Prostate gland (tissue), 2 donors: ENCODE results near the gene LYPD8.

ENCODE experiments used
- CTCF ChIP-seq, 4 experiments: fragments of 200-600 bp in 2 of 4; fragments of 450-650 bp in 2 of 4; sonication (generic) in 2 of 4; IDR thresholded peaks; 1 replicate in 3 of 4; 2 replicates in 1 of 4; pipeline ENCODE4 v1.5.1; 2016 to 2019; ENCODE audit warnings: antibody characterized with exemption in 4 of 4, mild to moderate bottlenecking in 2 of 4, moderate library complexity in 2 of 4
- POLR2A ChIP-seq: fragments of 450-650 bp; IDR thresholded peaks from one replicate; pipeline ENCODE4 v1.6.1; 2016; ENCODE audit warnings: antibody characterized with exemption, mild to moderate bottlenecking
- POLR2AphosphoS5 ChIP-seq: sonication (generic); formaldehyde crosslinking; IDR thresholded peaks from one replicate; pipeline ENCODE4 v1.6.1; 2017; ENCODE audit warnings: antibody characterized with exemption

GRCh38 chr1:248696261-248696660, 59.3 kb downstream of the LYPD8 start:
- TF ChIP-seq POLR2A (no peak), CTCF (IDR thresholded peaks at IDR 0.05) (no peak), POLR2AphosphoS5 (no peak)
